Stimulated activated CD8-positive, alpha-beta memory T cell treated with anti-CD3 and anti-CD28 coated beads, Interleukin-4, amount 100 ng/mL, for 1 hour (primary cell): ENCODE data around the gene BCL2L2.
A peak's percentile ranks its signal among the peaks of the same experiment; 100 is the strongest.
"Not testable (repeated sequence)": the region's sequence is repeated elsewhere in the genome, so short reads cannot be mapped to it uniquely, and the experiment has no call there.

Experiments used
- DNase-seq, 2 donors: peaks; one replicate each; pipeline ENCODE4 v3.0.0-alpha.2; 2020; ENCODE audit warnings: low read depth in 2 of 2, low spot score in 1 of 2

The BCL2L2 gene

GRCh38 chr14:23324455-23324846 is 17.8 kb downstream of the BCL2L2 start:
- DNase-seq = no peak

GRCh38 chr14:23324993-23325392 is 18.4 kb downstream of the BCL2L2 start:
- no peak for DNase-seq

GRCh38 chr14:23325746-23326145 is 19.1 kb downstream of the BCL2L2 start:
- DNase-seq = not testable (repeated sequence)

GRCh38 chr14:23326491-23327332 is 20.1 kb downstream of the BCL2L2 start:
- DNase-seq = no peak

GRCh38 chr14:23327947-23328744 is 21.5 kb downstream of the BCL2L2 start:
- DNase-seq = no peak

- no peak for DNase-seq
Measured at GRCh38 chr14:23335623-23336022, 29.0 kb downstream of the BCL2L2 start.

- no peak for DNase-seq
Measured at GRCh38 chr14:23339506-23340268, 33.1 kb downstream of the BCL2L2 start.

GRCh38 chr14:23344481-23344880 is 37.8 kb downstream of the BCL2L2 start:
- DNase-seq = no peak

- DNase-seq = no peak
Measured at GRCh38 chr14:23345987-23346692, 39.5 kb downstream of the BCL2L2 start.

- no peak for DNase-seq
Measured at GRCh38 chr14:23346693-23347405, 40.2 kb downstream of the BCL2L2 start.

GRCh38 chr14:23347406-23348296 is 41.0 kb downstream of the BCL2L2 start:
- no peak for DNase-seq

GRCh38 chr14:23348297-23348655 is 41.6 kb downstream of the BCL2L2 start:
- no peak for DNase-seq

- no peak for DNase-seq
Measured at GRCh38 chr14:23349156-23349845, 42.7 kb downstream of the BCL2L2 start.

- no peak for DNase-seq
Measured at GRCh38 chr14:23351681-23352505, 45.3 kb downstream of the BCL2L2 start.

- peak; percentile 8 to 13 for DNase-seq
Measured at GRCh38 chr14:23352506-23353432, 46.1 kb downstream of the BCL2L2 start, which contains the start of gene SLC22A17. Gene SLC22A17 (minus strand): TSS chr14:23352887.

GRCh38 chr14:23353433-23353780 is 46.8 kb downstream of the BCL2L2 start:
- DNase-seq = no peak

- DNase-seq = no peak
Measured at GRCh38 chr14:23354990-23355389, 48.4 kb downstream of the BCL2L2 start.
